GM10266 (cell line): Measurements from ENCODE around the gene CAVIN2.
"Not testable (repeated sequence)": the region's sequence is repeated elsewhere in the genome, so short reads cannot be mapped to it uniquely, and the experiment has no call there.

Experiments used
- DNase-seq: peaks from one replicate; pipeline ENCODE4 v3.0.0; 2012; ENCODE audit errors: extremely low spot score
- CTCF ChIP-seq: IDR thresholded peaks from 2 replicates; pipeline ENCODE4 v1.5.1; 2012; ENCODE audit warnings: mild to moderate bottlenecking, low read depth; ENCODE audit not compliant: control insufficient read depth, insufficient read depth; ENCODE audit errors: missing control alignments

The CAVIN2 gene

GRCh38 chr2:191789796-191790195 is 57.1 kb downstream of the CAVIN2 start:
- no peak for DNase-seq
- no peak for TF ChIP-seq CTCF

GRCh38 chr2:191786694-191787093 is 60.2 kb downstream of the CAVIN2 start:
- no peak for TF ChIP-seq CTCF

GRCh38 chr2:191785651-191786050 is 61.2 kb downstream of the CAVIN2 start:
- not testable (repeated sequence) for DNase-seq

More at GRCh38 chr2:191786694-191787093, 60.2 kb downstream of the CAVIN2 start:
- no peak for DNase-seq
